HEK293 (cell line): Measurements from ENCODE around the gene ABAT.

ENCODE experiments used
- CTCF ChIA-PET: fragments of 350-600 bp; formaldehyde crosslinking; extraction: SDS; loops from one replicate; lab custom pipeline; 2021; ENCODE audit warnings: antibody characterized with exemption; lab: Yijun Ruan, JAX
- POLR2A ChIA-PET: fragments of 300-600 bp; formaldehyde crosslinking; extraction: SDS; loops from one replicate; lab custom pipeline; 2020; ENCODE audit warnings: antibody characterized with exemption, inconsistent platforms; lab: Yijun Ruan, JAX
- H3K27ac ChIP-seq: fragments of 200-500 bp; sonication (Bioruptor generic); 2 replicates; pipeline ENCODE4 v1.5.1; 2014; ENCODE audit warnings: low read depth, low read length, control low read depth, inconsistent platforms; ENCODE audit errors: extremely low read depth
- H3K36me3 ChIP-seq, 2 experiments: fragments of 200-500 bp in 1 of 2; sonication (Bioruptor generic) in 1 of 2; 1 replicate in 1 of 2; 2 replicates in 1 of 2; pipeline ENCODE4 v1.5.1; 2014 to 2017; ENCODE audit warnings: inconsistent platforms in 2 of 2, low read length in 2 of 2; ENCODE audit not compliant: control insufficient read depth in 2 of 2, insufficient read depth in 1 of 2
- H3K4me1 ChIP-seq: fragments of 200-500 bp; sonication (Bioruptor generic); 2 replicates; pipeline ENCODE4 v1.5.1; 2014; ENCODE audit warnings: mild to moderate bottlenecking, low read length, inconsistent platforms; ENCODE audit not compliant: control insufficient read depth, insufficient read depth
- H3K4me3 ChIP-seq: 2 replicates; pipeline ENCODE4 v1.5.1; 2011; ENCODE audit warnings: low read depth, mild to moderate bottlenecking, control low read depth, low read length, moderate library complexity
- H3K9me3 ChIP-seq: fragments of 200-500 bp; sonication (Bioruptor generic); 2 replicates; pipeline ENCODE4 v1.5.1; 2014; ENCODE audit warnings: low read depth, low read length, inconsistent platforms; ENCODE audit not compliant: control insufficient read depth, insufficient read depth
- BCL11B ChIP-seq: fragments of 450-650 bp; formaldehyde crosslinking; IDR thresholded peaks from 2 replicates; pipeline ENCODE4 v1.5.1; 2016; ENCODE audit warnings: low read depth, missing biosample characterization, missing genetic modification characterization
- HOXC10 ChIP-seq: sonication (generic); formaldehyde crosslinking; IDR thresholded peaks from 2 replicates; pipeline ENCODE4 v1.8.1; 2023; ENCODE audit warnings: mild to moderate bottlenecking, missing genetic modification reagents
- KLF1 ChIP-seq: fragments of 450-650 bp; formaldehyde crosslinking; IDR thresholded peaks from 2 replicates; pipeline ENCODE4 v1.5.1; 2016; ENCODE audit warnings: missing biosample characterization, missing genetic modification characterization
- KLF9 ChIP-seq: fragments of 450-650 bp; formaldehyde crosslinking; IDR thresholded peaks from 2 replicates; pipeline ENCODE4 v1.5.1; 2016; ENCODE audit warnings: missing biosample characterization, missing genetic modification characterization, low read depth
- PRDM1 ChIP-seq: fragments of 450-650 bp; formaldehyde crosslinking; IDR thresholded peaks from 2 replicates; pipeline ENCODE4; 2016; ENCODE audit warnings: missing biosample characterization, missing genetic modification characterization
- REPIN1 ChIP-seq: fragments of 450-650 bp; formaldehyde crosslinking; IDR thresholded peaks from 2 replicates; pipeline ENCODE4 v1.5.1; 2017; ENCODE audit warnings: missing biosample characterization, missing genetic modification characterization, low read depth
- YY1 ChIP-seq: fragments of 450-650 bp; formaldehyde crosslinking; IDR thresholded peaks from 2 replicates; pipeline ENCODE4 v1.5.1; 2018; ENCODE audit warnings: missing biosample characterization, missing genetic modification characterization
- ZEB2 ChIP-seq: fragments of 450-650 bp; formaldehyde crosslinking; IDR thresholded peaks from 2 replicates; pipeline ENCODE4 v1.5.1; 2016; ENCODE audit warnings: missing biosample characterization, missing genetic modification characterization
- ZNF112 ChIP-seq: fragments of 450-650 bp; formaldehyde crosslinking; IDR thresholded peaks from 2 replicates; pipeline ENCODE4 v1.5.0; 2017; ENCODE audit warnings: missing biosample characterization, missing genetic modification characterization
- ZNF211 ChIP-seq: fragments of 450-650 bp; formaldehyde crosslinking; IDR thresholded peaks from 2 replicates; pipeline ENCODE4 v1.5.1; 2016; ENCODE audit warnings: low read depth, missing biosample characterization, missing genetic modification characterization
- ZNF221 ChIP-seq: fragments of 450-650 bp; formaldehyde crosslinking; IDR thresholded peaks from 2 replicates; pipeline ENCODE4 v1.5.1; 2017; ENCODE audit warnings: missing biosample characterization, missing genetic modification characterization, borderline replicate concordance
- ZNF223 ChIP-seq: fragments of 450-650 bp; formaldehyde crosslinking; IDR thresholded peaks from 2 replicates; pipeline ENCODE4 v1.5.1; 2016; ENCODE audit warnings: missing biosample characterization, missing genetic modification characterization
- ZNF266 ChIP-seq: fragments of 450-650 bp; formaldehyde crosslinking; IDR thresholded peaks from 2 replicates; pipeline ENCODE4 v1.5.1; 2016; ENCODE audit warnings: missing biosample characterization, missing genetic modification characterization, low read depth
- ZNF311 ChIP-seq: fragments of 450-650 bp; formaldehyde crosslinking; IDR thresholded peaks from 2 replicates; pipeline ENCODE4 v1.5.1; 2017; ENCODE audit warnings: missing biosample characterization, missing genetic modification characterization, borderline replicate concordance
- ZNF366 ChIP-seq: fragments of 450-650 bp; formaldehyde crosslinking; conservative IDR thresholded peaks from 2 replicates; pipeline ENCODE4 v1.5.1; 2016; ENCODE audit warnings: missing biosample characterization, missing genetic modification characterization
- ZNF37A ChIP-seq: fragments of 450-650 bp; IDR thresholded peaks from 2 replicates; pipeline ENCODE4 v1.5.1; 2018; ENCODE audit warnings: missing biosample characterization, missing genetic modification characterization
- ZNF404 ChIP-seq: fragments of 450-650 bp; formaldehyde crosslinking; IDR thresholded peaks from 2 replicates; pipeline ENCODE4 v1.5.1; 2017; ENCODE audit warnings: missing biosample characterization, missing genetic modification characterization
- ZNF473 ChIP-seq: fragments of 450-650 bp; formaldehyde crosslinking; IDR thresholded peaks from 2 replicates; pipeline ENCODE4 v1.5.1; 2017; ENCODE audit warnings: missing biosample characterization, missing genetic modification characterization
- ZNF555 ChIP-seq: fragments of 450-650 bp; formaldehyde crosslinking; conservative IDR thresholded peaks from 2 replicates; pipeline ENCODE4 v1.5.1; 2017; ENCODE audit warnings: missing biosample characterization, mild to moderate bottlenecking, missing genetic modification characterization, inconsistent platforms
- ZNF558 ChIP-seq: fragments of 450-650 bp; formaldehyde crosslinking; IDR thresholded peaks from 2 replicates; pipeline ENCODE4 v1.5.1; 2016; ENCODE audit warnings: missing biosample characterization, missing genetic modification characterization
- ZNF664 ChIP-seq: fragments of 450-650 bp; formaldehyde crosslinking; IDR thresholded peaks from 2 replicates; pipeline ENCODE4 v1.5.1; 2016; ENCODE audit warnings: missing biosample characterization, missing genetic modification characterization
- ZNF768 ChIP-seq: fragments of 450-650 bp; formaldehyde crosslinking; IDR thresholded peaks from 2 replicates; pipeline ENCODE4 v1.5.1; 2018; ENCODE audit warnings: missing biosample characterization, mild to moderate bottlenecking, missing genetic modification characterization
- TF ChIP-seq, protein P1 (sequence below): fragments of 450-650 bp; formaldehyde crosslinking; IDR thresholded peaks from 2 replicates; pipeline ENCODE4 v1.5.1; 2017; ENCODE audit warnings: missing biosample characterization, missing genetic modification characterization
- TF ChIP-seq, protein P2 (sequence below): fragments of 450-650 bp; formaldehyde crosslinking; IDR thresholded peaks from 2 replicates; pipeline ENCODE4 v1.5.1; 2016; ENCODE audit warnings: missing biosample characterization, missing genetic modification characterization
- TF ChIP-seq, protein P3 (sequence below): fragments of 450-650 bp; formaldehyde crosslinking; IDR thresholded peaks from 2 replicates; pipeline ENCODE4 v1.5.1; 2016; ENCODE audit warnings: missing biosample characterization, missing genetic modification characterization
- TF ChIP-seq, protein P4 (sequence below): fragments of 450-650 bp; formaldehyde crosslinking; IDR thresholded peaks from 2 replicates; pipeline ENCODE4 v1.5.1; 2016; ENCODE audit warnings: missing biosample characterization, missing genetic modification characterization, low read depth
- TF ChIP-seq, protein P5 (sequence below): sonication (generic); formaldehyde crosslinking; IDR thresholded peaks from 2 replicates; pipeline ENCODE4 v1.8.1; 2022; ENCODE audit warnings: mild to moderate bottlenecking, moderate library complexity, missing genetic modification reagents
- TF ChIP-seq, protein P6 (sequence below): fragments of 450-650 bp; formaldehyde crosslinking; IDR thresholded peaks from 2 replicates; pipeline ENCODE4 v1.5.1; 2016; ENCODE audit warnings: missing biosample characterization, missing genetic modification characterization

The ABAT gene

DNA sequence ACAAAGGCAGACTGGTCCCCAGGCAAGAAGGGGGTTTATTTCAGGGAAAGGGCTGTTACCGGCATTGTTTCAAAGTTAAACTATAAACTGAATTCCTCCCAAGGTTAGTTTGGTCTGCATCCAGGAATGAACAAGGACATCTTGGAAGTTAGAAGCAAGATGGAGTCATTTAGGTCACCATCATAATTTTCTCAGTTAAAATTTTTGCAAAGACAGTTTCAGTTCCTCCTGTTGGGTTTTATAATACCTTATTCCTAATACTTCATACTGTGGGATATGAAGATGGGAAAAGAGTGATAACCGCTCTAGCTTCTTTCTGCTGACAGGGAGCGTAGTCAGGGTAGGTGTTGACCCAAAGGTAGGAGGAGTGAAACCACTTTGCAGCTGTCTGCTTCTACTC, 148.0 kb downstream of the ABAT start:
- Histone ChIP-seq H3K9me3 (no peaks in the 10 kb centered on the region), H3K36me3 (peaks cover 0 to 54% of the 10 kb centered on the region in 2 experiments; a peak in 2 of 3 replicates), H3K4me1 (no peaks in the 10 kb centered on the region), H3K27ac (no peak overlapping the region), H3K4me3 (no peak overlapping the region)
- no peak for TF ChIP-seq ZNF266
- no peak for TF ChIP-seq ZNF768 (tag by site-specific recombination)
- no peak for TF ChIP-seq ZNF311 (tag by site-specific recombination)
- TF ChIP-seq, protein P1, sequence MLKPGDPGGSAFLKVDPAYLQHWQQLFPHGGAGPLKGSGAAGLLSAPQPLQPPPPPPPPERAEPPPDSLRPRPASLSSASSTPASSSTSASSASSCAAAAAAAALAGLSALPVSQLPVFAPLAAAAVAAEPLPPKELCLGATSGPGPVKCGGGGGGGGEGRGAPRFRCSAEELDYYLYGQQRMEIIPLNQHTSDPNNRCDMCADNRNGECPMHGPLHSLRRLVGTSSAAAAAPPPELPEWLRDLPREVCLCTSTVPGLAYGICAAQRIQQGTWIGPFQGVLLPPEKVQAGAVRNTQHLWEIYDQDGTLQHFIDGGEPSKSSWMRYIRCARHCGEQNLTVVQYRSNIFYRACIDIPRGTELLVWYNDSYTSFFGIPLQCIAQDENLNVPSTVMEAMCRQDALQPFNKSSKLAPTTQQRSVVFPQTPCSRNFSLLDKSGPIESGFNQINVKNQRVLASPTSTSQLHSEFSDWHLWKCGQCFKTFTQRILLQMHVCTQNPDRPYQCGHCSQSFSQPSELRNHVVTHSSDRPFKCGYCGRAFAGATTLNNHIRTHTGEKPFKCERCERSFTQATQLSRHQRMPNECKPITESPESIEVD = no peak
- TF ChIP-seq ZEB2 (tag by site-specific recombination) = no peak
- no peak for TF ChIP-seq ZNF223 (tag by site-specific recombination)
- TF ChIP-seq ZNF558 (tag by site-specific recombination) = no peak
- no peak for TF ChIP-seq ZNF211 (tag by site-specific recombination)
- no peak for TF ChIP-seq ZNF221
- no peak for TF ChIP-seq KLF1 (tag by site-specific recombination)
- TF ChIP-seq YY1 = no peak
- TF ChIP-seq KLF9 (tag by site-specific recombination) = no peak
- TF ChIP-seq PRDM1 (tag by site-specific recombination) = no peak
- TF ChIP-seq, protein P2, sequence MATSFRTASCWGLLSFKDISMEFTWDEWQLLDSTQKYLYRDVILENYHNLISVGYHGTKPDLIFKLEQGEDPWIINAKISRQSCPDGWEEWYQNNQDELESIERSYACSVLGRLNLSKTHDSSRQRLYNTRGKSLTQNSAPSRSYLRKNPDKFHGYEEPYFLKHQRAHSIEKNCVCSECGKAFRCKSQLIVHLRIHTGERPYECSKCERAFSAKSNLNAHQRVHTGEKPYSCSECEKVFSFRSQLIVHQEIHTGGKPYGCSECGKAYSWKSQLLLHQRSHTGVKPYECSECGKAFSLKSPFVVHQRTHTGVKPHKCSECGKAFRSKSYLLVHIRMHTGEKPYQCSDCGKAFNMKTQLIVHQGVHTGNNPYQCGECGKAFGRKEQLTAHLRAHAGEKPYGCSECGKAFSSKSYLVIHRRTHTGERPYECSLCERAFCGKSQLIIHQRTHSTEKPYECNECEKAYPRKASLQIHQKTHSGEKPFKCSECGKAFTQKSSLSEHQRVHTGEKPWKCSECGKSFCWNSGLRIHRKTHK (tag by site-specific recombination) = no peak
- TF ChIP-seq, protein P3, sequence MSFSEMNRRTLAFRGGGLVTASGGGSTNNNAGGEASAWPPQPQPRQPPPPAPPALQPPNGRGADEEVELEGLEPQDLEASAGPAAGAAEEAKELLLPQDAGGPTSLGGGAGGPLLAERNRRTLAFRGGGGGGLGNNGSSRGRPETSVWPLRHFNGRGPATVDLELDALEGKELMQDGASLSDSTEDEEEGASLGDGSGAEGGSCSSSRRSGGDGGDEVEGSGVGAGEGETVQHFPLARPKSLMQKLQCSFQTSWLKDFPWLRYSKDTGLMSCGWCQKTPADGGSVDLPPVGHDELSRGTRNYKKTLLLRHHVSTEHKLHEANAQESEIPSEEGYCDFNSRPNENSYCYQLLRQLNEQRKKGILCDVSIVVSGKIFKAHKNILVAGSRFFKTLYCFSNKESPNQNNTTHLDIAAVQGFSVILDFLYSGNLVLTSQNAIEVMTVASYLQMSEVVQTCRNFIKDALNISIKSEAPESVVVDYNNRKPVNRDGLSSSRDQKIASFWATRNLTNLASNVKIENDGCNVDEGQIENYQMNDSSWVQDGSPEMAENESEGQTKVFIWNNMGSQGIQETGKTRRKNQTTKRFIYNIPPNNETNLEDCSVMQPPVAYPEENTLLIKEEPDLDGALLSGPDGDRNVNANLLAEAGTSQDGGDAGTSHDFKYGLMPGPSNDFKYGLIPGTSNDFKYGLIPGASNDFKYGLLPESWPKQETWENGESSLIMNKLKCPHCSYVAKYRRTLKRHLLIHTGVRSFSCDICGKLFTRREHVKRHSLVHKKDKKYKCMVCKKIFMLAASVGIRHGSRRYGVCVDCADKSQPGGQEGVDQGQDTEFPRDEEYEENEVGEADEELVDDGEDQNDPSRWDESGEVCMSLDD = no peak
- TF ChIP-seq ZNF473 = no peak
- TF ChIP-seq, protein P4, sequence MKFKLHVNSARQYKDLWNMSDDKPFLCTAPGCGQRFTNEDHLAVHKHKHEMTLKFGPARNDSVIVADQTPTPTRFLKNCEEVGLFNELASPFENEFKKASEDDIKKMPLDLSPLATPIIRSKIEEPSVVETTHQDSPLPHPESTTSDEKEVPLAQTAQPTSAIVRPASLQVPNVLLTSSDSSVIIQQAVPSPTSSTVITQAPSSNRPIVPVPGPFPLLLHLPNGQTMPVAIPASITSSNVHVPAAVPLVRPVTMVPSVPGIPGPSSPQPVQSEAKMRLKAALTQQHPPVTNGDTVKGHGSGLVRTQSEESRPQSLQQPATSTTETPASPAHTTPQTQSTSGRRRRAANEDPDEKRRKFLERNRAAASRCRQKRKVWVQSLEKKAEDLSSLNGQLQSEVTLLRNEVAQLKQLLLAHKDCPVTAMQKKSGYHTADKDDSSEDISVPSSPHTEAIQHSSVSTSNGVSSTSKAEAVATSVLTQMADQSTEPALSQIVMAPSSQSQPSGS (tag by site-specific recombination) = no peak
- ChIA-PET POLR2A (no interaction called here), CTCF (interaction anchor here (0.6 to 0.7 kb wide), 3 partner anchors 106 to 255 kb away, joined by 3 to 4 read pairs (median 3); no protein-coding TSS in a partner anchor)

DNA sequence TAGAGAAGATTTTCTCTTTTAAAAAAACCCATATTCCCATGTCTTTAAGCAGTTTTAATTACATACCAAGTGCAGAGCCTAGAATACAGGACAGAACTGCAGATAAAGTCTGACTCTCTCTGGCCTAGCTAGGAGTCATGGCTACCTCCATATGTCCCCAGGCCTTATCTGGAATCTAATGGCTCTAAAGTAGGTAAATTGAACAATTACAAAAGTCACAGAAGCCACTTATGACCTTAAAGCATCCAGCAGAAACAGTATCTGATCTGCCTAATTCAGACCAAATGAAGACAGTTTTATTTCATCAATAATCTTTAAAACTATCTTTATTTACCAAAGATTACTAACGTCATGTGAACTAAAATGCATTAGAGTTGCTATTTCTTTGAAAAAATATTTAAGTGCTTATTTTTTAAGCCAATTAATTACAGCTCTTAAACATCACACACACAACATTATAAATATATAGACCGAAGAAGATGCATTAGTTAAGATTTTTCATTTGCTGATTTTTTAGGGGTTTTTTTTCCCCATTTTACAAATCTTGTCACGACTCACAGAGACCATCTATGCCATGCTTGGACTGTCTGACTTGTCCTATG, 152.0 kb downstream of the ABAT start:
- Histone ChIP-seq H3K4me1 (no peaks in the 10 kb centered on the region), H3K27ac (no peak overlapping the region), H3K9me3 (no peaks in the 10 kb centered on the region), H3K4me3 (no peak overlapping the region), H3K36me3 (peaks cover 0 to 47% of the 10 kb centered on the region in 2 experiments; a peak in 2 of 3 replicates)
- POLR2A ChIA-PET = no interaction called here
- CTCF ChIA-PET = no interaction called here
- no peak for TF ChIP-seq ZNF664 (tag by site-specific recombination)
- TF ChIP-seq ZNF112 (tag by site-specific recombination) = no peak
- TF ChIP-seq ZNF404 (tag by site-specific recombination) = no peak
- TF ChIP-seq REPIN1 (tag by site-specific recombination) = no peak
- TF ChIP-seq ZNF366 (tag by site-specific recombination) = no peak
- no peak for TF ChIP-seq BCL11B (tag by site-specific recombination)
- TF ChIP-seq, protein P5, sequence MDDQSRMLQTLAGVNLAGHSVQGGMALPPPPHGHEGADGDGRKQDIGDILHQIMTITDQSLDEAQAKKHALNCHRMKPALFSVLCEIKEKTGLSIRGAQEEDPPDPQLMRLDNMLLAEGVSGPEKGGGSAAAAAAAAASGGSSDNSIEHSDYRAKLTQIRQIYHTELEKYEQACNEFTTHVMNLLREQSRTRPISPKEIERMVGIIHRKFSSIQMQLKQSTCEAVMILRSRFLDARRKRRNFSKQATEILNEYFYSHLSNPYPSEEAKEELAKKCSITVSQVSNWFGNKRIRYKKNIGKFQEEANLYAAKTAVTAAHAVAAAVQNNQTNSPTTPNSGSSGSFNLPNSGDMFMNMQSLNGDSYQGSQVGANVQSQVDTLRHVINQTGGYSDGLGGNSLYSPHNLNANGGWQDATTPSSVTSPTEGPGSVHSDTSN (CRISPR knock-in tag) = no peak
- TF ChIP-seq HOXC10 = no peak
- TF ChIP-seq ZNF37A (tag by site-specific recombination) = no peak
- no peak for TF ChIP-seq ZNF211 (tag by site-specific recombination)
- TF ChIP-seq, protein P6, sequence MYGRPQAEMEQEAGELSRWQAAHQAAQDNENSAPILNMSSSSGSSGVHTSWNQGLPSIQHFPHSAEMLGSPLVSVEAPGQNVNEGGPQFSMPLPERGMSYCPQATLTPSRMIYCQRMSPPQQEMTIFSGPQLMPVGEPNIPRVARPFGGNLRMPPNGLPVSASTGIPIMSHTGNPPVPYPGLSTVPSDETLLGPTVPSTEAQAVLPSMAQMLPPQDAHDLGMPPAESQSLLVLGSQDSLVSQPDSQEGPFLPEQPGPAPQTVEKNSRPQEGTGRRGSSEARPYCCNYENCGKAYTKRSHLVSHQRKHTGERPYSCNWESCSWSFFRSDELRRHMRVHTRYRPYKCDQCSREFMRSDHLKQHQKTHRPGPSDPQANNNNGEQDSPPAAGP (tag by site-specific recombination) = no peak
- TF ChIP-seq ZNF555 = no peak
